Liver (tissue), 5 donors: Measurements from ENCODE around the gene MPC1. TPM values are rescaled to one million over a fixed set of nuclear protein-coding genes. Genes with fewer than 3 reads are reported as not detected.

Experiments used
- FOXA2 ChIP-seq: IDR thresholded peaks from 2 replicates; pipeline ENCODE4 v1.6.1; 2016; ENCODE audit warnings: antibody characterized with exemption
- RAD21 ChIP-seq, 2 donors: IDR thresholded peaks; 2 replicates each; pipeline ENCODE4 v1.6.1; 2016; ENCODE audit warnings: antibody characterized with exemption in 2 of 2, mild to moderate bottlenecking in 2 of 2
- REST ChIP-seq: IDR thresholded peaks from 2 replicates; pipeline ENCODE4 v1.6.1; 2016; ENCODE audit warnings: antibody characterized with exemption, mild to moderate bottlenecking
- YY1 ChIP-seq: IDR thresholded peaks from 2 replicates; pipeline ENCODE4 v1.6.1; 2016; ENCODE audit warnings: antibody characterized with exemption, mild to moderate bottlenecking
- polyA plus RNA-seq, 2 donors: library from polyadenylated mRNA; stranded (reverse) in 1 of 2; unstranded in 1 of 2; fragments of 200-250 nt in 1 of 2; fragments of >200 nt in 1 of 2; fragmentation: Nextera tagmentation in 1 of 2; extraction: Ambion mirVana in 1 of 2; gene quantifications; one replicate each; pipeline versions ENCODE4 v1.2.1 to v1.2.3, GENCODE V29; 2013 to 2015
- total RNA-seq, 2 donors: library from RNA; depleted of rRNA; stranded (reverse); fragments of >200 nt; gene quantifications; one replicate each; pipeline ENCODE4 v1.2.3, GENCODE V29; 2014
- TF ChIP-seq, protein P1 (sequence below): IDR thresholded peaks from 2 replicates; pipeline ENCODE4 v1.6.1; 2016; ENCODE audit warnings: antibody characterized with exemption
- donor health status: healthy.
- donor health status: healthy.
- donor health status: healthy.

Gene MPC1
- total and polyA plus RNA-seq, 4 donors, result 79.7 to 478 (median 237) TPM

DNA sequence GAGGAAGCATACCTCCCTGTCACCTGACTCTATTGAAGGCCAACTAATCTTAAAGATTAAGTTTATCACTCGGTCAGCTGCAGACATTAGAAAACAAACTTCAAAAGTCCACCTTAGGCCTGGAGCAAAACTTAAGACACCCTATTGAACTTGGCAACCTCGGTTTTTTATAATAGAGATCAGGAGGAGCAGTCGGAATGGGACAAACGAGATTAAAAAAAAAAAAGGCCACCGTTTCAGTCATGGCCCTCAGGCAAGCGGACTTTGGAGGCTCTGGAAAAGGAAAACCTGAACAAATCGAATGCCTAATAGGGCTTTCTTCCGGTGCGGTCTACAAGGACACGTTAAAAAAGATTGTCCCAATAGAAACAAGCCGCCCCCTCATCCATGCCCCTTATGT, 67.3 kb downstream of the MPC1 start (continued):
- TF ChIP-seq REST (no peak), FOXA2 (no peak), RAD21 (IDR thresholded peaks at IDR 0.05) (no peak), YY1 (no peak)
- TF ChIP-seq, protein P1, sequence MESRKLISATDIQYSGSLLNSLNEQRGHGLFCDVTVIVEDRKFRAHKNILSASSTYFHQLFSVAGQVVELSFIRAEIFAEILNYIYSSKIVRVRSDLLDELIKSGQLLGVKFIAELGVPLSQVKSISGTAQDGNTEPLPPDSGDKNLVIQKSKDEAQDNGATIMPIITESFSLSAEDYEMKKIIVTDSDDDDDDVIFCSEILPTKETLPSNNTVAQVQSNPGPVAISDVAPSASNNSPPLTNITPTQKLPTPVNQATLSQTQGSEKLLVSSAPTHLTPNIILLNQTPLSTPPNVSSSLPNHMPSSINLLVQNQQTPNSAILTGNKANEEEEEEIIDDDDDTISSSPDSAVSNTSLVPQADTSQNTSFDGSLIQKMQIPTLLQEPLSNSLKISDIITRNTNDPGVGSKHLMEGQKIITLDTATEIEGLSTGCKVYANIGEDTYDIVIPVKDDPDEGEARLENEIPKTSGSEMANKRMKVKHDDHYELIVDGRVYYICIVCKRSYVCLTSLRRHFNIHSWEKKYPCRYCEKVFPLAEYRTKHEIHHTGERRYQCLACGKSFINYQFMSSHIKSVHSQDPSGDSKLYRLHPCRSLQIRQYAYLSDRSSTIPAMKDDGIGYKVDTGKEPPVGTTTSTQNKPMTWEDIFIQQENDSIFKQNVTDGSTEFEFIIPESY, result no peak

Other genes starting within 250 kb of the MPC1 start
- not detected for gene TBXT, start 215.1 kb downstream of the MPC1 start, total RNA-seq
- gene TBXT, start 215.1 kb downstream of the MPC1 start, polyA plus RNA-seq, result not detected
- 1 to 10 TPM; 1.2 to 2.8 TPM for gene PRR18, start 74.5 kb downstream of the MPC1 start, total RNA-seq
- under 1 TPM; 0.29 to 0.98 TPM for gene PRR18, start 74.5 kb downstream of the MPC1 start, polyA plus RNA-seq
- gene SFT2D1, start 40.4 kb downstream of the MPC1 start, total RNA-seq, result 10 to 100 TPM; 14.7 to 15.7 TPM
- 10 to 100 TPM in 1 of 2 donors, 1 to 10 TPM in 1; 9.5 to 16.6 TPM for gene SFT2D1, start 40.4 kb downstream of the MPC1 start, polyA plus RNA-seq
- gene RAMACL, start 203.7 kb upstream of the MPC1 start, total RNA-seq, result under 1 TPM; 0.28 to 0.59 TPM
- under 1 TPM; 0.22 to 0.35 TPM for gene RAMACL, start 203.7 kb upstream of the MPC1 start, polyA plus RNA-seq
- gene RPS6KA2, start 244.3 kb upstream of the MPC1 start, total RNA-seq, result 1 to 10 TPM; 2.5 to 9.0 TPM
- 1 to 10 TPM; 4.5 to 5.5 TPM for gene RPS6KA2, start 244.3 kb upstream of the MPC1 start, polyA plus RNA-seq